SU-DHL-6 (cell line): ENCODE measurements around the gene OSBP2.

ENCODE experiments used
- H2AFZ ChIP-seq: fragments of 200-600 bp; sonication (generic); 2 replicates; pipeline ENCODE4 v1.6.1; 2014; ENCODE audit warnings: low read depth, mild to moderate bottlenecking, moderate library complexity, mixed read lengths, antibody characterized with exemption, low read length; ENCODE audit not compliant: severe bottlenecking
- H3F3A ChIP-seq: fragments of 200-600 bp; shearing (Covaris generic); 2 replicates; pipeline ENCODE4 v1.6.0; 2016; ENCODE audit warnings: antibody characterized with exemption, mild to moderate bottlenecking; ENCODE audit not compliant: insufficient read depth
- H3K27ac ChIP-seq: fragments of 200-600 bp; sonication (generic); 2 replicates; pipeline ENCODE4 v1.5.1; 2016; ENCODE audit warnings: low read depth, mild to moderate bottlenecking, low read length, moderate library complexity, mixed read lengths
- H3K27me3 ChIP-seq: fragments of 200-600 bp; sonication (generic), shearing (Covaris generic); 2 replicates; pipeline ENCODE4 v1.6.0; 2014; ENCODE audit warnings: mild to moderate bottlenecking, low read length
- H3K36me3 ChIP-seq: fragments of 200-600 bp; sonication (generic); 2 replicates; pipeline ENCODE4 v1.6.1; 2014; ENCODE audit warnings: mild to moderate bottlenecking, low read length, mixed read lengths
- H3K4me2 ChIP-seq: fragments of 300-600, 200-600 bp; shearing (Covaris generic), sonication (generic); 2 replicates; pipeline ENCODE4 v1.6.0; 2014; ENCODE audit warnings: low read length, low read depth, mild to moderate bottlenecking; ENCODE audit not compliant: poor library complexity, severe bottlenecking
- H3K4me3 ChIP-seq: fragments of 200-600 bp; sonication (generic); 2 replicates; pipeline ENCODE4 v1.5.1; 2014; ENCODE audit warnings: antibody characterized with exemption, low read length, mild to moderate bottlenecking, mixed read lengths; ENCODE audit not compliant: insufficient read depth, poor library complexity, severe bottlenecking
- H3K79me2 ChIP-seq: fragments of 200-600 bp; sonication (generic); 2 replicates; pipeline ENCODE4 v1.6.1; 2014; ENCODE audit warnings: mild to moderate bottlenecking, low read length, moderate library complexity; ENCODE audit not compliant: insufficient read depth
- H3K9ac ChIP-seq: fragments of 200-600 bp; sonication (generic); 2 replicates; pipeline ENCODE4 v1.7.0; 2014; ENCODE audit warnings: mild to moderate bottlenecking, low read length
- H3K9me2 ChIP-seq: fragments of 200-600 bp; sonication (generic); replicated peaks from 2 replicates; pipeline ENCODE4 v1.6.1; 2014; ENCODE audit warnings: low read length; ENCODE audit not compliant: insufficient read depth
- H3K9me3 ChIP-seq: fragments of 200-600 bp; sonication (generic); 2 replicates; pipeline ENCODE4 v1.6.1; 2014; ENCODE audit warnings: low read length, mixed read lengths; ENCODE audit not compliant: insufficient read depth
- H4K20me1 ChIP-seq: fragments of 200-600 bp; sonication (generic); 2 replicates; pipeline ENCODE4 v1.6.1; 2014; ENCODE audit warnings: low read depth, mild to moderate bottlenecking, antibody characterized with exemption, low read length, moderate library complexity, mixed read lengths
- CTCF ChIP-seq: fragments of 200-600 bp; sonication (generic); IDR thresholded peaks from one replicate; pipeline ENCODE4 v1.5.1; 2017; ENCODE audit warnings: antibody characterized with exemption, mild to moderate bottlenecking, low read length, moderate library complexity; ENCODE audit not compliant: insufficient read depth, poor library complexity, severe bottlenecking
- EZH2phosphoT487 ChIP-seq: fragments of 200-600 bp; sonication (generic), shearing (Covaris generic); conservative IDR thresholded peaks from 2 replicates; pipeline ENCODE4 v1.6.1; 2018; ENCODE audit warnings: mild to moderate bottlenecking, antibody characterized with exemption, low read length, moderate library complexity, mixed read lengths

Gene OSBP2

DNA sequence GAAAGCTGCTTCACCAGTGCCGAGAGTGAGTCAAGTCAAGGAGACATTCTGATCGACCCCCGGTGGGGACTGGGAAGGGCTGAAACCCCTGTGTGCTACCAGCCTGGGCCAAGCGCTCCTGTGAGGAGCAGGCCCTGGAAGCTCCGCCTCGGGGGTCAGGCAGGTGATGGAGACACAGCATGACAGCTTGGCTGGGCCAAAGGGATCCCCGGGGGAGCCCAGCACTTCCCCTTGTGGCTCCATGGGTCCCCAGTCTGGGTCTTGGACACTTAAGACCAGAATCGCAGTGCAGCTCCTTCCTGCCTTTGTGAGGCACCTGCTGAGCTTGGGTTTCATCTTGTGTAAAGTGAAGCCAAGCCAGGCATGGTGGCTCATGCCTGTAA, 184.7 kb downstream of the OSBP2 start:
- Histone ChIP-seq H4K20me1 (no peaks in the 10 kb centered on the region), H2AFZ (no peak overlapping the region), H3F3A (no peaks in the 10 kb centered on the region), H3K79me2 (no peaks in the 10 kb centered on the region), H3K27me3 (no peaks in the 10 kb centered on the region), H3K4me2 (no peak overlapping the region), H3K9me2 (no peaks in the 10 kb centered on the region), H3K27ac (no peak overlapping the region), H3K36me3 (no peaks in the 10 kb centered on the region), H3K9me3 (no peaks in the 10 kb centered on the region), H3K4me3 (no peak overlapping the region), H3K9ac (no peak overlapping the region)
- TF ChIP-seq EZH2phosphoT487 (no peak), CTCF (no peak)

- no peak overlapping the region for H3K27ac ChIP-seq
- H3K79me2 ChIP-seq, result no peaks in the 10 kb centered on the region
- no peaks in the 10 kb centered on the region for H3F3A ChIP-seq
- no peaks in the 10 kb centered on the region for H3K27me3 ChIP-seq
- no peak overlapping the region for H3K4me3 ChIP-seq
- no peaks in the 10 kb centered on the region for H3K9me3 ChIP-seq
- H3K9me2 ChIP-seq, result no peaks in the 10 kb centered on the region
- H3K36me3 ChIP-seq, result no peaks in the 10 kb centered on the region
- TF ChIP-seq CTCF (no peak), EZH2phosphoT487 (no peak)
- H4K20me1 ChIP-seq, result no peaks in the 10 kb centered on the region
- H2AFZ ChIP-seq, result no peak overlapping the region
- no peak overlapping the region for H3K4me2 ChIP-seq
- no peak overlapping the region for H3K9ac ChIP-seq
Observed at GRCh38 chr22:30880181-30880601, 185.5 kb downstream of the OSBP2 start.

- H3F3A ChIP-seq, result no peaks in the 10 kb centered on the region
- H4K20me1 ChIP-seq, result no peaks in the 10 kb centered on the region
- no peaks in the 10 kb centered on the region for H3K9me2 ChIP-seq
- H3K4me3 ChIP-seq, result no peak overlapping the region
- H3K9ac ChIP-seq, result no peak overlapping the region
- no peak overlapping the region for H3K4me2 ChIP-seq
- H3K79me2 ChIP-seq, result no peaks in the 10 kb centered on the region
- H3K36me3 ChIP-seq, result no peaks in the 10 kb centered on the region
- no peaks in the 10 kb centered on the region for H3K9me3 ChIP-seq
- TF ChIP-seq CTCF, result no peak
- no peak for TF ChIP-seq EZH2phosphoT487
- H3K27ac ChIP-seq, result no peak overlapping the region
- no peak overlapping the region for H2AFZ ChIP-seq
- H3K27me3 ChIP-seq, result no peaks in the 10 kb centered on the region
Observed at GRCh38 chr22:30880847-30881246, 186.2 kb downstream of the OSBP2 start.
